Measurements from ENCODE around the gene USF3.

USF3 gene

GRCh38 chr3:113719758-113720157 lies 23.3 kb upstream of the USF3 start:
- DNase-seq (ENCODE audit: insufficient read length, low spot score) = no peak
- FAIRE-seq = no peak
- no peak for TF ChIP-seq POLR2A (IDR thresholded peaks at IDR 0.05; ENCODE audit: low read depth, low read length)

GRCh38 chr3:113719294-113719693 lies 22.9 kb upstream of the USF3 start:
- FAIRE-seq (no peak), DNase-seq (ENCODE audit: insufficient read length, low spot score) (no peak)
- no peak for TF ChIP-seq POLR2A (IDR thresholded peaks at IDR 0.05; ENCODE audit: low read depth, low read length)

GRCh38 chr3:113717818-113718217 lies 21.4 kb upstream of the USF3 start:
- FAIRE-seq = peak; percentile 65

GRCh38 chr3:113717308-113717707 lies 20.9 kb upstream of the USF3 start:
- FAIRE-seq (no peak), DNase-seq (ENCODE audit: insufficient read length, low spot score) (no peak)
- no peak for TF ChIP-seq POLR2A (IDR thresholded peaks at IDR 0.05; ENCODE audit: low read depth, low read length)

More at GRCh38 chr3:113717818-113718217, 21.4 kb upstream of the USF3 start:
- DNase-seq (ENCODE audit: insufficient read length, low spot score) = no peak
- no peak for TF ChIP-seq POLR2A (IDR thresholded peaks at IDR 0.05; ENCODE audit: low read depth, low read length)

GRCh38 chr3:113714702-113715101 lies 18.3 kb upstream of the USF3 start:
- TF ChIP-seq POLR2A (IDR thresholded peaks at IDR 0.05; ENCODE audit: low read depth, low read length) = no peak
- FAIRE-seq (no peak), DNase-seq (ENCODE audit: insufficient read length, low spot score) (no peak)

- FAIRE-seq (peak; percentile 85), DNase-seq (ENCODE audit: insufficient read length, low spot score) (no peak)
- TF ChIP-seq POLR2A (IDR thresholded peaks at IDR 0.05; ENCODE audit: low read depth, low read length) = no peak
These were observed 15.7 kb upstream of the USF3 start for GRCh38 chr3:113712129-113712528.

- no peak for DNase-seq (ENCODE audit: insufficient read length, low spot score)
- FAIRE-seq = no peak
- TF ChIP-seq POLR2A (IDR thresholded peaks at IDR 0.05; ENCODE audit: low read depth, low read length) = no peak
These were observed 11.4 kb upstream of the USF3 start for GRCh38 chr3:113707835-113708234.

GRCh38 chr3:113698956-113699355 lies 2.5 kb upstream of the USF3 start:
- DNase-seq (ENCODE audit: insufficient read length, low spot score) = no peak
- TF ChIP-seq POLR2A (IDR thresholded peaks at IDR 0.05; ENCODE audit: low read depth, low read length) = no peak
- no peak for FAIRE-seq

- DNase-seq (ENCODE audit: insufficient read length, low spot score) (no peak), FAIRE-seq (no peak)
- no peak for TF ChIP-seq POLR2A (IDR thresholded peaks at IDR 0.05; ENCODE audit: low read depth, low read length)
These were observed 1.8 kb upstream of the USF3 start for GRCh38 chr3:113698213-113698742.

GRCh38 chr3:113697500-113698090 lies 1.2 kb upstream of the USF3 start:
- FAIRE-seq (peak; percentile 62), DNase-seq (ENCODE audit: insufficient read length, low spot score) (no peak)
- no peak for TF ChIP-seq POLR2A (IDR thresholded peaks at IDR 0.05; ENCODE audit: low read depth, low read length)

GRCh38 chr3:113696658-113697499 lies 437 bp upstream of the USF3 start:
- peak; percentile 99 for FAIRE-seq
- no peak for TF ChIP-seq POLR2A (IDR thresholded peaks at IDR 0.05; ENCODE audit: low read depth, low read length)
- DNase-seq (ENCODE audit: insufficient read length, low spot score) = peak; percentile 95

GRCh38 chr3:113695431-113695785 lies 1.0 kb downstream of the USF3 start:
- DNase-seq (ENCODE audit: insufficient read length, low spot score) (no peak), FAIRE-seq (peak; percentile 15)
- no peak for TF ChIP-seq POLR2A (IDR thresholded peaks at IDR 0.05; ENCODE audit: low read depth, low read length)

GRCh38 chr3:113690482-113690881 lies 6.0 kb downstream of the USF3 start:
- TF ChIP-seq POLR2A (IDR thresholded peaks at IDR 0.05; ENCODE audit: low read depth, low read length) = no peak
- DNase-seq (ENCODE audit: insufficient read length, low spot score) = no peak
- FAIRE-seq = no peak

GRCh38 chr3:113685956-113686721 lies 10.3 kb downstream of the USF3 start:
- no peak for TF ChIP-seq POLR2A (IDR thresholded peaks at IDR 0.05; ENCODE audit: low read depth, low read length)
- FAIRE-seq = no peak
- no peak for DNase-seq (ENCODE audit: insufficient read length, low spot score)

Measured in H54 (cell line).